ENCODE data around the gene LRP2.
"Not testable (repeated sequence)": the region's sequence is repeated elsewhere in the genome, so short reads cannot be mapped to it uniquely, and the experiment has no call there.

Gene LRP2

GRCh38 chr2:169348321-169349024 lies 13.9 kb downstream of the LRP2 start:
- DNase-seq (ENCODE audit: low read depth): no peak

- no peak for DNase-seq (ENCODE audit: low read depth)
Measured at GRCh38 chr2:169345486-169346437, 16.6 kb downstream of the LRP2 start.

GRCh38 chr2:169344736-169345485 lies 17.4 kb downstream of the LRP2 start:
- DNase-seq (ENCODE audit: low read depth): no peak

- no peak for DNase-seq (ENCODE audit: low read depth)
Measured at GRCh38 chr2:169343202-169343601, 19.1 kb downstream of the LRP2 start.

GRCh38 chr2:169339657-169340056 lies 22.7 kb downstream of the LRP2 start:
- no peak for DNase-seq (ENCODE audit: low read depth)

- DNase-seq (ENCODE audit: low read depth): no peak
Measured at GRCh38 chr2:169336695-169337094, 25.6 kb downstream of the LRP2 start.

- DNase-seq (ENCODE audit: low read depth): no peak
Measured at GRCh38 chr2:169330555-169331198, 31.7 kb downstream of the LRP2 start.

GRCh38 chr2:169329688-169330554 lies 32.4 kb downstream of the LRP2 start:
- DNase-seq (ENCODE audit: low read depth): no peak

- DNase-seq (ENCODE audit: low read depth): no peak
Measured at GRCh38 chr2:169328785-169329184, 33.5 kb downstream of the LRP2 start.

- DNase-seq (ENCODE audit: low read depth): not testable (repeated sequence)
Measured at GRCh38 chr2:169327837-169328236, 34.5 kb downstream of the LRP2 start.

- not testable (repeated sequence) for DNase-seq (ENCODE audit: low read depth)
Measured at GRCh38 chr2:169325886-169326285, 36.4 kb downstream of the LRP2 start.

GRCh38 chr2:169324581-169325260 lies 37.6 kb downstream of the LRP2 start:
- DNase-seq (ENCODE audit: low read depth): no peak

GRCh38 chr2:169323841-169324240 lies 38.5 kb downstream of the LRP2 start:
- no peak for DNase-seq (ENCODE audit: low read depth)

GRCh38 chr2:169320561-169320960 lies 41.8 kb downstream of the LRP2 start:
- no peak for DNase-seq (ENCODE audit: low read depth)

- DNase-seq (ENCODE audit: low read depth): no peak
Measured at GRCh38 chr2:169315357-169315756, 47.0 kb downstream of the LRP2 start.

GRCh38 chr2:169308349-169308748 lies 54.0 kb downstream of the LRP2 start:
- DNase-seq (ENCODE audit: low read depth): not testable (repeated sequence)

GRCh38 chr2:169304689-169305088 lies 57.6 kb downstream of the LRP2 start:
- not testable (repeated sequence) for DNase-seq (ENCODE audit: low read depth)

GRCh38 chr2:169303579-169304305 lies 58.6 kb downstream of the LRP2 start:
- DNase-seq (ENCODE audit: low read depth): no peak

- DNase-seq (ENCODE audit: low read depth): no peak
Measured at GRCh38 chr2:169302364-169302763, 60.0 kb downstream of the LRP2 start.

All from activated T-cell treated with anti-CD3 and anti-CD28 coated beads for 24 hours (primary cell).